Lower leg skin (tissue), 4 donors: Measurements from ENCODE around the gene TBCC. TPM values are rescaled to one million over a fixed set of nuclear protein-coding genes. Genes with fewer than 3 reads are reported as not detected.

Experiments
- DNase-seq, 2 donors: peaks; one replicate each; pipeline ENCODE4 v3.0.0-alpha.2; 2019; ENCODE audit warnings: low spot score in 2 of 2
- H3K4me3 ChIP-seq: fragments of 200-600 bp; sonication (generic); 2 replicates; pipeline ENCODE4 v1.5.1; 2017; ENCODE audit warnings: mild to moderate bottlenecking, low read depth; ENCODE audit not compliant: poor library complexity, severe bottlenecking
- CTCF ChIP-seq, 3 donors: fragments of 450-650 bp; IDR thresholded peaks; one replicate each; pipeline ENCODE4 v1.5.1; 2016; ENCODE audit warnings: antibody characterized with exemption in 3 of 3, mild to moderate bottlenecking in 3 of 3, moderate library complexity in 2 of 3
- POLR2A ChIP-seq, 2 donors: fragments of 450-650 bp; IDR thresholded peaks; one replicate each; pipeline ENCODE4 v1.6.1; 2016 to 2017; ENCODE audit warnings: antibody characterized with exemption in 2 of 2, mild to moderate bottlenecking in 1 of 2, moderate library complexity in 1 of 2
- WGBS, 2 donors: methylation state at CpG; one replicate each; pipeline ENCODE4 v1.1.5; 2018; 5-methylcytosine and 5-hydroxymethylcytosine counted together
- intact Hi-C: fragments of 100-400 bp; cut with DNase I; formaldehyde crosslinking; loops from one replicate; pipeline ENCODE4 v1.15.0; 2023; ENCODE audit warnings: low total_unique reads
- total RNA-seq, 4 donors: library from RNA; depleted of rRNA; stranded (reverse); fragments of >200 nt; gene quantifications; one replicate each; pipeline ENCODE4 v1.1.0, GENCODE V29; 2016

The TBCC gene
- total RNA-seq, 4 donors from 2014 or later, result 40.3 to 55.5 (median 45.3) TPM

- intact Hi-C loops, result no loop called here
These were observed 824 bp upstream of the TBCC start for GRCh38 chr6:42746463-42747391.

GRCh38 chr6:42745083-42745639, 742 bp downstream of the TBCC start:
- TF ChIP-seq CTCF (IDR thresholded peaks at IDR 0.05), result no peak
- TF ChIP-seq POLR2A (IDR thresholded peaks at IDR 0.05), result no peak
- H3K4me3 ChIP-seq, result peak overlapping the region; percentile 89
- peak in 1 of 2 donors; percentile 24 for DNase-seq
- intact Hi-C loops, result no loop called here
- 1 to 3% methylated on average over 22 to 24 of the region's 29 CpGs for WGBS, 2 donors

More at GRCh38 chr6:42746463-42747391, 824 bp upstream of the TBCC start:
- 1% methylated on average over 52 to 55 of the region's 55 CpGs for WGBS, 2 donors
- DNase-seq, result peak; percentile 85 to 96
- H3K4me3 ChIP-seq, result peak overlapping the region; percentile 61
- TF ChIP-seq POLR2A (IDR thresholded peaks at IDR 0.05), result no peak
- TF ChIP-seq CTCF (IDR thresholded peaks at IDR 0.05), result no peak

GRCh38 chr6:42744351-42744893, 1.5 kb downstream of the TBCC start:
- no peak overlapping the region for H3K4me3 ChIP-seq
- WGBS, 2 donors, result 61 to 64% methylated on average over 21 of the region's 21 CpGs
- DNase-seq, result no peak
- intact Hi-C loops, result no loop called here
- no peak for TF ChIP-seq CTCF (IDR thresholded peaks at IDR 0.05)
- no peak for TF ChIP-seq POLR2A (IDR thresholded peaks at IDR 0.05)

GRCh38 chr6:42742116-42742894, 3.6 kb downstream of the TBCC start:
- DNase-seq, result no peak
- intact Hi-C loops, result no loop called here
- TF ChIP-seq POLR2A (IDR thresholded peaks at IDR 0.05) (no peak), CTCF (IDR thresholded peaks at IDR 0.05) (no peak)
- WGBS, 2 donors, result 48 to 64% methylated on average over 5 of the region's 5 CpGs
- H3K4me3 ChIP-seq, result no peak overlapping the region

GRCh38 chr6:42740725-42741124, 5.2 kb downstream of the TBCC start:
- WGBS, 2 donors, result 63 to 79% methylated on average over 3 of the region's 3 CpGs
- H3K4me3 ChIP-seq, result no peak overlapping the region
- intact Hi-C loops, result no loop called here
- DNase-seq, result no peak
- TF ChIP-seq POLR2A (IDR thresholded peaks at IDR 0.05) (no peak), CTCF (IDR thresholded peaks at IDR 0.05) (no peak)
